Spleen (tissue), 11 donors: ENCODE measurements around the gene C4A. TPM values are rescaled to one million over a fixed set of nuclear protein-coding genes. Genes with fewer than 3 reads are reported as not detected.

Source experiments
- DNase-seq: peaks from one replicate; pipeline ENCODE4 v3.0.0-alpha.2; 2020
- H3K27ac ChIP-seq, 8 donors: fragments of 200-600 bp; sonication (generic) in 7 of 8; 1 replicate in 4 of 8; 2 replicates in 4 of 8; pipeline versions ENCODE4 v1.5.0 to v1.8.0; 2016 to 2021; ENCODE audit warnings: inconsistent platforms in 4 of 8, mild to moderate bottlenecking in 4 of 8, moderate library complexity in 1 of 8
- H3K27me3 ChIP-seq, 7 donors: fragments of 200-600 bp; sonication (generic) in 6 of 7; replicated peaks in 1 of 7; 1 replicate in 4 of 7; 2 replicates in 3 of 7; pipeline versions ENCODE4 v1.5.0 to v1.8.0; 2016 to 2021; ENCODE audit warnings: inconsistent platforms in 3 of 7, mild to moderate bottlenecking in 1 of 7
- H3K36me3 ChIP-seq, 6 donors: fragments of 200-600 bp; sonication (generic) in 5 of 6; 1 replicate in 4 of 6; 2 replicates in 2 of 6; pipeline versions ENCODE4 v1.5.0 to v1.8.0; 2016 to 2021; ENCODE audit warnings: inconsistent platforms in 2 of 6
- H3K4me1 ChIP-seq, 6 donors: fragments of 200-600 bp; sonication (generic) in 5 of 6; 1 replicate in 3 of 6; 2 replicates in 3 of 6; pipeline versions ENCODE4 v1.5.0 to v1.8.0; 2016 to 2021; ENCODE audit warnings: inconsistent platforms in 3 of 6
- H3K4me3 ChIP-seq, 8 donors: fragments of 200-600 bp; sonication (generic) in 7 of 8; 1 replicate in 4 of 8; 2 replicates in 4 of 8; pipeline versions ENCODE4 v1.5.0 to v1.8.0; 2016 to 2021; ENCODE audit warnings: inconsistent platforms in 4 of 8, mild to moderate bottlenecking in 4 of 8, moderate library complexity in 2 of 8
- H3K9me3 ChIP-seq, 8 donors: fragments of 200-600 bp; sonication (generic) in 7 of 8; 1 replicate in 4 of 8; 2 replicates in 4 of 8; pipeline versions ENCODE4 v1.5.0 to v1.8.0; 2016 to 2021; ENCODE audit warnings: inconsistent platforms in 4 of 8
- POLR2A ChIP-seq, 3 donors: fragments of 450-650 bp; IDR thresholded peaks; one replicate each; pipeline ENCODE4 v1.5.1; 2017; ENCODE audit warnings: antibody characterized with exemption in 3 of 3, mild to moderate bottlenecking in 1 of 3
- POLR2AphosphoS5 ChIP-seq, 3 donors: sonication (generic); formaldehyde crosslinking; IDR thresholded peaks; one replicate each; pipeline ENCODE4 v1.5.1; 2017; ENCODE audit warnings: antibody characterized with exemption in 3 of 3
- WGBS, 5 donors: extraction: QIAGEN DNeasy Blood & Tissue Kit in 3 of 5; methylation state at CpG; one replicate each; pipeline versions ENCODE4 v1.1.5 to v1.1.7; 2013 to 2018; 5-methylcytosine and 5-hydroxymethylcytosine counted together
- intact Hi-C: fragments of 100-400 bp; cut with DNase I; formaldehyde crosslinking; loops from one replicate; pipeline ENCODE4 v1.15.0; 2023; ENCODE audit warnings: low total_unique reads
- polyA plus RNA-seq, 3 donors: library from polyadenylated mRNA; stranded (reverse); fragments of 200-250 nt; gene quantifications; one replicate each; pipeline ENCODE4 v1.2.1, GENCODE V29; 2013
- total RNA-seq, 7 donors: library from RNA; depleted of rRNA in 3 of 7; stranded (reverse); fragments of >200 nt in 3 of 7; fragmentation: NEBNext Ultra II Directional in 4 of 7; extraction: Animal tissue kit (Norgen Biotek cat#: 25700) in 4 of 7; gene quantifications; one replicate each; pipeline versions ENCODE4 v1.1.0 to v1.2.1, GENCODE V29; 2016 to 2021
- TF ChIP-seq, protein P1 (sequence below), 11 experiments: fragments of 200-600 bp in 7 of 11; fragments of 450-650 bp in 4 of 11; sonication (generic) in 4 of 11; IDR thresholded peaks in 8 of 11; conservative IDR thresholded peaks in 3 of 11; 1 replicate in 7 of 11; 2 replicates in 4 of 11; pipeline versions ENCODE4 v1.4.0 to v1.8.0; 2016 to 2021; ENCODE audit warnings: antibody characterized with exemption in 11 of 11, inconsistent platforms in 4 of 11, mild to moderate bottlenecking in 1 of 11
- donor health status: healthy with polysubstance abuse.
- donor health status: DM: no; HTN: no; CAD: no; lungs with moderate emphysema.
- donor health status: DM: no; HTN: no; CAD: no.
- donor health status: Bipolar disorder and iron deficiency.
- donor health status: healthy.
- donor health status: DM: no; HTN: no; CAD: no.
- donor health status: DM: yes; HTN: yes; CAD: no.

Gene C4A
- total and polyA plus RNA-seq, 10 donors, result 50.1 to 332 (median 116) TPM

DNA sequence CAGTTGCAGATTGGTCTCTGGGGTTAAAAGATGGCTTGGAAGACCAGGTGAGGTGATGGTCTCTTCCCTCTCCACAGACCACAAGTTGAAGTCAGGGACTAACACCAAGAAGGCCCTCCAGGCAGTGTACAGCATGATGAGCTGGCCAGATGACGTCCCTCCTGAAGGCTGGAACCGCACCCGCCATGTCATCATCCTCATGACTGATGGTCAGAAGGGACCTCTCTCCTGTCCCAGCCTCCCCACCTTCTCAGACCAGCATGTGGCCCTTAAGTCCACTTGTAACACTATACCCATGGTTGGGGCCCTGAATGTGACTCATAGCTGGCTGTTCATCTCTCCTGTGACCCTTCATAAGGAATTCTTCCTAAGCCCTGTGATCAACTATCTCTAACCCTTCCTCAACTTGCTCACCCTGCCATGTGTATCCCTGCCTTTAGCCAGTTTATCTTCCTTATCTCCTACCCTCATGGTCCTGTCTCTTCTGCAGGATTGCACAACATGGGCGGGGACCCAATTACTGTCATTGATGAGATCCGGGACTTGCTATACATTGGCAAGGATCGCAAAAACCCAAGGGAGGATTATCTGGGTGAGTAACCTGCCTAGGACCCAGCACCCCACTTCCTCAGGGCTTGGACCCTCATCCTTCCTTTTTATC, 33.0 kb upstream of the C4A start:
- Histone ChIP-seq H3K27ac (peak overlapping the region in 1 of 8 donors; percentile 30), H3K4me1 (peaks cover 0 to 29% (median 0%) of the 10 kb centered on the region in 6 donors), H3K4me3 (no peak overlapping the region), H3K27me3 (peaks cover 0 to 15% (median 0%) of the 10 kb centered on the region in 7 donors), H3K9me3 (no peaks in the 10 kb centered on the region), H3K36me3 (peaks cover 0 to 67% (median 29%) of the 10 kb centered on the region in 6 donors)
- WGBS, 5 donors, result 87 to 97% (median 91%) methylated on average over 6 of the region's 6 CpGs
- peak; percentile 51 for DNase-seq
- TF ChIP-seq POLR2A (IDR thresholded peaks at IDR 0.05) (no peak), POLR2AphosphoS5 (IDR thresholded peaks at IDR 0.05) (peak in 2 of 3 donors; percentile 14 to 32)
- TF ChIP-seq, protein P1, sequence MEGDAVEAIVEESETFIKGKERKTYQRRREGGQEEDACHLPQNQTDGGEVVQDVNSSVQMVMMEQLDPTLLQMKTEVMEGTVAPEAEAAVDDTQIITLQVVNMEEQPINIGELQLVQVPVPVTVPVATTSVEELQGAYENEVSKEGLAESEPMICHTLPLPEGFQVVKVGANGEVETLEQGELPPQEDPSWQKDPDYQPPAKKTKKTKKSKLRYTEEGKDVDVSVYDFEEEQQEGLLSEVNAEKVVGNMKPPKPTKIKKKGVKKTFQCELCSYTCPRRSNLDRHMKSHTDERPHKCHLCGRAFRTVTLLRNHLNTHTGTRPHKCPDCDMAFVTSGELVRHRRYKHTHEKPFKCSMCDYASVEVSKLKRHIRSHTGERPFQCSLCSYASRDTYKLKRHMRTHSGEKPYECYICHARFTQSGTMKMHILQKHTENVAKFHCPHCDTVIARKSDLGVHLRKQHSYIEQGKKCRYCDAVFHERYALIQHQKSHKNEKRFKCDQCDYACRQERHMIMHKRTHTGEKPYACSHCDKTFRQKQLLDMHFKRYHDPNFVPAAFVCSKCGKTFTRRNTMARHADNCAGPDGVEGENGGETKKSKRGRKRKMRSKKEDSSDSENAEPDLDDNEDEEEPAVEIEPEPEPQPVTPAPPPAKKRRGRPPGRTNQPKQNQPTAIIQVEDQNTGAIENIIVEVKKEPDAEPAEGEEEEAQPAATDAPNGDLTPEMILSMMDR (IDR thresholded peaks at IDR 0.05 in 8 of 11, conservative IDR thresholded peaks at IDR 0.05 in 3 of 11), result no peak
- intact Hi-C loops, result no loop called here

DNA sequence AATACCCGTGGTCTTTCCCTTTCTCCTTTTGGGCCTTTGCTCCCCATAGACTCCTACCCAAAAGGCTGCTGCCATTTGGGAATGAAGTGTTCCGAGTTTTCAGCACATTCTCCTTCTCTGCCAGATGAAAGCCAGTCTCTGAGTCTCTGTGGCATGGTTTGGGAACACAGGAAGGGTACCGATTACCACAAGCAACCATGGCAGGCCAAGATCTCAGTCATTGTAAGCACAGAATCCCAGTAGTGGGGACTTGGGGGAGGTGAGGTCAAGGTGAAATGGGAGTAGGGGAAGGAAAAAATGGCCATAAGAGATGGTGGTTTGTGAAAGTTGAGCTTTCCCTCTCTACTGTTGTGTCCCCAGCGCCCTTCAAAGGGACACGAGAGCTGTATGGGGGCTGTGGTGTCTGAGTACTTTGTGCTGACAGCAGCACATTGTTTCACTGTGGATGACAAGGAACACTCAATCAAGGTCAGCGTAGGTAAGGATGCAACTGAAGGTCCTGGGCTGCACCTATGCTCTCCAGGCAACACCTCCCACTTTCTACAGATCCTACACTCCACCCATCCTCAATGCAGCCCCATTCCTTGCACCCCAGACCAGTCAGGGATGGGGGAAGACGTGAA, 31.8 kb upstream of the C4A start:
- WGBS, 5 donors, result 87 to 92% (median 89%) methylated on average over 7 of the region's 7 CpGs

DNA sequence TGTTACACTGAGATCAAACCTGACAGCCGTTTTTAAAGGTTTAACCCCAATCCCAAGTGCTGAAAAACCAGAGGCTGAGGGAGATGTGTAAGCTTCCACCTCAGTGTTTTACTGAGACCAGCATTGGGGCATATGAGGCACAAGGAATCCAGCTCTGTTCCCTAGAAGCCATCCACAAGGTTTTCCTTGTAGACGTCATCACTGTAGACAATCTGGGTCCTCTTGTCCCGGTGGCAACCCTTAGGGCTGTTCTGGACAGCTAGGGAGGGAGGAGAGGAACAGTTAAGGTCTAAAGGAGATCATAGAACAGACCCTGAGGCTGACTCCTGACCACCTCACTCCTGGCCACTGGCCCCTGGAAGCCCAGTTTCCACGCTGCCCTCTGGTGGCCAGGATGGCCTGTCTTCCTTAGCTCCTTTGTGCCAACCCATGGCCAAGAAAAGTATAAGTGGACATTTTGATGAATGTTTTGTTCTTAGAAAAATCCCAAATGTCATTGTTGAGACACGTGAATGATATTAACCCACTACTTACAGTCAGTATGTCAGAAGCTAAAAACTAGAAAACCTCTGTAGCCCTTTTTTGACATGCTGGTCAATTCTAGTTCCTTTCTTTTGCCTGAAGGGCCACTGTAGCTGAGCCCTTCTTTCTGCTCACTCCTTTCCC, 29.6 kb upstream of the C4A start:
- Histone ChIP-seq H3K27me3 (no peaks in the 10 kb centered on the region), H3K27ac (peak overlapping the region in 4 of 8 donors; percentile 5 to 32 (median 26)), H3K9me3 (no peaks in the 10 kb centered on the region), H3K4me1 (peaks cover 0 to 14% (median 2%) of the 10 kb centered on the region in 6 donors), H3K4me3 (no peak overlapping the region), H3K36me3 (peaks cover 4 to 83% (median 63%) of the 10 kb centered on the region in 6 donors)
- intact Hi-C loops, result no loop called here
- 49 to 70% (median 64%) methylated on average over 4 to 5 of the region's 5 CpGs for WGBS, 5 donors
- TF ChIP-seq POLR2AphosphoS5 (IDR thresholded peaks at IDR 0.05) (peak in 2 of 3 donors; percentile 43 to 52), POLR2A (IDR thresholded peaks at IDR 0.05) (no peak)
- TF ChIP-seq, protein P1 (IDR thresholded peaks at IDR 0.05 in 8 of 11, conservative IDR thresholded peaks at IDR 0.05 in 3 of 11), result peak; percentile 11 to 80 (median 68)
- no peak for DNase-seq

More for the DNA sequence above, 31.8 kb upstream of the C4A start:
- Histone ChIP-seq H3K27ac (no peak overlapping the region), H3K27me3 (peaks cover 0 to 6% (median 0%) of the 10 kb centered on the region in 7 donors), H3K36me3 (peaks cover 4 to 67% (median 41%) of the 10 kb centered on the region in 6 donors), H3K4me1 (peaks cover 0 to 24% (median 0%) of the 10 kb centered on the region in 6 donors), H3K4me3 (no peak overlapping the region), H3K9me3 (no peaks in the 10 kb centered on the region)
- no peak for TF ChIP-seq POLR2A (IDR thresholded peaks at IDR 0.05)
- TF ChIP-seq, protein P1 (IDR thresholded peaks at IDR 0.05 in 8 of 11, conservative IDR thresholded peaks at IDR 0.05 in 3 of 11), result no peak
- TF ChIP-seq POLR2AphosphoS5 (IDR thresholded peaks at IDR 0.05), result peak in 1 of 3 donors; percentile 34
- intact Hi-C loops, result no loop called here
- peak; percentile 33 for DNase-seq
